LNCAP (cell line): ENCODE measurements around the gene GALNT1.

Experiments
- CTCF ChIP-seq: fragments of 450-650 bp; IDR thresholded peaks from 2 replicates; pipeline ENCODE4 v1.5.1; 2017; ENCODE audit warnings: mild to moderate bottlenecking

GALNT1 gene

GRCh38 chr18:35616074-35616473 lies 34.5 kb downstream of the GALNT1 start:
- no peak for TF ChIP-seq CTCF

GRCh38 chr18:35616664-35617423 lies 35.3 kb downstream of the GALNT1 start:
- no peak for TF ChIP-seq CTCF

- no peak for TF ChIP-seq CTCF
Observed at GRCh38 chr18:35617865-35618264, 36.3 kb downstream of the GALNT1 start.

- TF ChIP-seq CTCF = no peak
Observed at GRCh38 chr18:35618289-35618688, 36.7 kb downstream of the GALNT1 start.

GRCh38 chr18:35618696-35619095 lies 37.2 kb downstream of the GALNT1 start:
- TF ChIP-seq CTCF = no peak

GRCh38 chr18:35619464-35619863 lies 37.9 kb downstream of the GALNT1 start:
- TF ChIP-seq CTCF = no peak

GRCh38 chr18:35619941-35620340 lies 38.4 kb downstream of the GALNT1 start:
- no peak for TF ChIP-seq CTCF

- no peak for TF ChIP-seq CTCF
Observed at GRCh38 chr18:35620765-35621164, 39.2 kb downstream of the GALNT1 start.
